Right ventricle myocardium superior (tissue), 1 donor: ENCODE data around the gene DPP6. TPM values are rescaled to one million over a fixed set of nuclear protein-coding genes. Genes with fewer than 3 reads are reported as not detected.
"Not testable (repeated sequence)": the region's sequence is repeated elsewhere in the genome, so short reads cannot be mapped to it uniquely, and the experiment has no call there.

ENCODE experiments used
- ATAC-seq: fragments of 200-7000 bp; cut with Tn5 transposase; one replicate; pipeline ENCODE4 v1.9.1; 2020; ENCODE audit warnings: mild to moderate bottlenecking; ENCODE audit not compliant: poor library complexity
- DNase-seq: peaks from one replicate; pipeline ENCODE4 v3.0.0-alpha.2; 2020
- intact Hi-C: fragments of 100-400 bp; cut with DNase I; formaldehyde crosslinking; loops from one replicate; pipeline ENCODE4 v1.11.2; 2022
- total RNA-seq: library from RNA; stranded (reverse); fragmentation: NEBNext Ultra II Directional; extraction: Animal tissue kit (Norgen Biotek cat#: 25700); gene quantifications from one replicate; pipeline ENCODE4 v1.2.1, GENCODE V29; 2021
- donor health status: DM: no; HTN: yes; CAD: no; lungs with severe emphysema.

The DPP6 gene
- total RNA-seq, 1 donor from 2014 or later: 0.19 TPM

DNA sequence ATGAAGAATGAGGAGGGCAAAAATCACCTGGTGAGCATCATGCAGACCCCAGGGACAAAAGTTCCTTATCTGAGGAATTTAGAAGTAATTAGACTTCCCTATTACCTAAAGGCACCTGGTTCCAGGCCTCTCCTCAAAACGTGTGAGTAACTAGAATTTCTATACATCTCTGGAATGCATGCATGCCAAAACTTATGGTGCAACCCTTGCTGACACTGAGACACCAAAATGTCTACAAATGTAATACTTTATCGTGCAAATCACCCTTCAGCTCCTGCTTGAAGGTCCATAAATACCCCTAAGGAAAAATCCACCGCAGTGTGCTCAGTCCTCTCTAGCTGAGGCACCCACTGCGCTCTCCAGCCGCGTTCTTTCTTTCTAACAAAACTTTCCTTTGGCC is 866.5 kb downstream of the DPP6 start:
- ATAC-seq: no peak
- intact Hi-C loops: no loop called here
- no peak for DNase-seq

DNA sequence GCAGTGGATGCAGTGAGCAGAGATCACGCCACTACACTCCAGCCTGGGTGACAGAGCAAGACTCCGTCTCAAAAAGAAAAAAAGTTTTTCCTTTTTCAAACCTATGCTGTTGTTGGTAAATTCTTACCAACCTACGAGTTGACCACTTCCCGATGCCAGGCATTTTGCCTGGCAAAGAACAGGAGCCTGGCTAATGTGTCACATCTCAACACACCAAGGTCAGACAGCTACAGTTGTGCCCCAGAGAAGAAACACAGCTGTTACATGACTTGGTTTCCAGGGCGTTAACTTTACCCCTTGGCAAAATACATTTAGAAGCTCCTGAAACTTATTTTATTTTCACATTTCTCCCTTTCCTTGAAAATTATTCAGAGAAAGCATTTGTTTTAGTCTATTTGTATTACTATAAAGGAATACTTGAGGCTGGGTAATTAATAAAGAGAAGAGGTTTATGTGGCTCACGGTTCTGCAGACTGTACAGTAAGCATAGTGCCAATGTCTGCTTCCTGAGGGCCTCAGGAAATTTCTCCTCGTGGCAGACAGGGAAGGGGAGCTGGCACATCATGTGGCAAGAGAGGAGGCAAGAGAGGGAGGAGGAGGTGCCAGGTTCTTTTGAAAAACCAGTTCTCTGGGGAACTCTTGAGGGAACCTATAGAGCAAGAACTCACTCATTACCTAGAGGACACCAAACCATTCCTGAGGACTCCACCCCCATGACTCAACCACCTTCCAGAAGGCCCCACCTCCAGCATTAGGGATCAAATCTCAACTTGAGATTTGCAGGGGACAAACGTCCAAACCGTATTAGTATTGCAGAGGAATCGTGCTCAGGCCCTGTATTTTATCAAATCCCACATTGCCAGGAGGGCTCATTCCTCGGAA is 867.4 kb downstream of the DPP6 start:
- no peak for ATAC-seq
- no peak for DNase-seq
- intact Hi-C loops: loop anchor here (10.0 kb wide), 1 partner anchor 275 kb away; no protein-coding TSS in a partner anchor

DNA sequence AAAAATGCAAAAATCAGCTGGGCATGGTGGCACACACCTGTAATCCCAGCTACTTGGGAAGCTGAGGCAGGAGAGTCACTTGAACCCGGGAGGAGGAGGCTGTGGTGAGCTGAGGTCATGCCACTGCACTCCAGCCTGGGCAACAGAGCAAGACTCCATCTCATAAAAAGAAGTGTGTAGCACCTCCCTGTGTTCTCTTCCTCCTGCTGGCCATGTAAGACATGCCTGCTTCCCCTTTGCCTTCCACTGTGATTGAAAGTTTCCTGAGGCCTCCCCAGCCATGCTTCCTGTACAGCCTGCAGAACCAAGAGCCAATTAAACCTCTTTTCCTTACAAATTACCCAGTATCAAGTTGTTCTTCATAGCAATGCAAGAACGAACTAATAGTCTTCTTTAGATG is 870.3 kb downstream of the DPP6 start:
- intact Hi-C loops: loop anchor here (10.0 kb wide), 1 partner anchor 272 kb away; no protein-coding TSS in a partner anchor
- not testable (repeated sequence) for ATAC-seq, DNase-seq

DNA sequence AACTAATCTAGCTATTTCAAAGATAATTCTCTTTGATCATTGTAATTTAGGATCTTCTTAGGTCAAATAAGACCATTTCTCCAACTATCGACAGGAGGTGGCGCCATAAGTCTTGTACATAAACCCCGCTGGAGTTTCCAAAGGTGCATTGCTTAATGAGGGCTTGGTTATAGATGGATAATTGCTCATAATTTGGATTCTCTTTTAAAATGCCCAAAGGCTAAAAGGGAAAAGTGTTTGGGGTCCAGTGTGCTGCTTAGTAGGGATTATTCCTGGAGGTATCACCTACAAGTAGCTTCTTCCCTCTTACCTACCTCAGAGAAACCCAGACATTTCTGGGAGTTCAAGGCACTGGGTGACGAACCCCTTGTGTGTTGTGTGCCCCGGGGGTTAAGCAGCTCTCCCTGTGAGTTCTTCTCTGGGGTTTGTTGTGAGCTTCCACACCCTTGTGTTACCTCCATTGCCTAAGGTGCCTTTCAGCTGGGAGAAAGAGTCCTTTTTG is 875.5 kb downstream of the DPP6 start:
- no peak for DNase-seq
- ATAC-seq: peak; percentile 94
- intact Hi-C loops: loop anchor here (2.0 to 10.0 kb wide), 2 partner anchors 267 to 417 kb away; no protein-coding TSS in a partner anchor

DNA sequence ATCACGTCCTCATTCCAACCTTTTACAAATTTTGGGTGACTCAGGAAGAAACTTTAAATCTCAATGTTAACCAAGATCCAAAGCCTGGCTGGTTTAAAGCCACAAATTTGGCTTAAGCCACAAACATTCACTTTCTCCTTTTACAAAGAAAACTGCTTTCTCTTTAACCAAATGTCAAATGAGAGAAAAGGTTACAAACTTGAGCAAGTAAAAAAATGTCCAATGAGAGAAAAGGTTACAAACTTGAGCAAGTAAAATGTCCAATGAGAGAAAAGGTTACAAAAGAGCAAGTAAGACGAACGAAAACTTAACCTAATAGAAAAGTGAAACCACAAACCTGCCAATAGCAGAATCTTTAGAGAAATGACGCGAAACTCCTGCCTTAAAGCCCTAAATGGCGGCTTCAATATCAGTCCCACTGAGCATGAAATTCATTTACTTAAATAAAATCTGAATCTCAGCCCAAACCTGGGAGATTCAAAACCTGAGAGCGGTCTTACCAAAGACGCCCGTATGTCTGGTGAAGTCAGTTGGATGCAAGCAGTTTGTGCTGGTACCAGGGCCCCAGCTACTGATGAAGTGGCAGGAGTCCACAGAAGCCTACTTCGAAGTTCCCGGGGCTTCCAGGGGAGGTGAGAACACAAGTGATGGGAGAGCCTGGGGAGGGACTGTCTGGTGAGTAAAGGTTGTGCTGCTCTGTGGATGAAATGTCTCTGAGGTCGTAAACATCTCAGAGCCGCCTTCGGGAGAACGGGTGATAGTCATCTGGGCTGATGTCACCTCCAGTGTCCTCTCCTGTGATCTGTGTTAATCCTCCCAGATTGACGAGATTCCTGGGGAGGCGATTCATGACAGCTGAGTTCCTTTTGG is 876.2 kb downstream of the DPP6 start:
- ATAC-seq: peak; percentile 89
- intact Hi-C loops: loop anchor here (10.0 kb wide), 1 partner anchor 266 kb away; no protein-coding TSS in a partner anchor
- DNase-seq: no peak

DNA sequence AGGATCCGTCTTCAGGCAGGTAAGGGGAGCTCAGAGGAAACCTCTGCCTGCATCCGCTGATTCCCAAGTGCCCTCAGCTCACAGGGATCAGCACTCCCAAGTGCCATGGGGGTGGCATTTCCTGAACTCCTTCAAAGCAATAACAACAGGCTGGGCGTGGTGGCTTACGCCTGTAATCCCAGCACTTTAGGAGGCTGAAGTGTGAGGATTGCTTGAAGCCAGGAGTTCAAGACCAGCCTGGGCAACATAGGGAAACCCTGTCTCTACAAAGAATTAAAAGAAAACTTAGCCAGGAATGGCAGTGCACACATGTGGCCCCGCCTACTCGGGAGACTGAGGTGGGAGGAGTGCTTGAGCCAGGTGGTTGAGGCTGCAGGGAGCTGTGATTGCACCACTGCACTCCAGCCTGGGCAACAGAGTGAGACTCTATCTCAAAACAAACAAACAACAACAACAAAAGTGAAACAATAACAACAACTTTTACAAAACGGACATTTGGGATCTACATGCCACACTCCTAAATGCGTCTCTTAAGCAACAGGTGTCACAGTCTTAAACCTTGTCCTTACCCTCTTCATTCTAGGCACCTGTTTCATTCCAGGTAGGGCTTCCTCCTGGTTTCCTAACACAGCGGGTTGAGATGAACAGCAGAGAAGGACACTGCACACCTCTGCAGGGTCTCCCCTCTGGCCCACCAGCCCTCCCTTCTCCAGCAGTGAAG is 877.0 kb downstream of the DPP6 start:
- intact Hi-C loops: loop anchor here (10.0 kb wide), 1 partner anchor 266 kb away; no protein-coding TSS in a partner anchor
- ATAC-seq (peak; percentile 12), DNase-seq (no peak)

DNA sequence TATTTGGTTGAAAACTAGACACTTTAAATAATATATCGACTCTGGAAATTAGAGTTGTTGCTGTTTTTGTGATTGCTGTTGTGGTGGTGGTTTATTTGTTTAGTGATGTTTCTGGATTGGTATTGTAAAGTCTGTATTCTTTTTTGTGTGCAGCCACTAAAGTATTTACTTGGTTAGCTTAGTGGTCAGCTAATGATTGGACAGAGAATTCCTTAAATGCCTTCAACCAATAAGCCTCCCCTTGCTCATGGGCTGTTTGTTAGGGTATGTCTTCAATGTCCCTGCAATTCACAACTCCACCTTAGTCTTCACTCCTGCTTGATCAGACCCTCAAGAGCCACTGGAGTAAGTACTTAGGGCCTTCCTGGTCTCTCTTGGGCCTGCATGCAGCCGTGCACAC is 879.7 kb downstream of the DPP6 start:
- DNase-seq (no peak), ATAC-seq (no peak)
- intact Hi-C loops: no loop called here

DNA sequence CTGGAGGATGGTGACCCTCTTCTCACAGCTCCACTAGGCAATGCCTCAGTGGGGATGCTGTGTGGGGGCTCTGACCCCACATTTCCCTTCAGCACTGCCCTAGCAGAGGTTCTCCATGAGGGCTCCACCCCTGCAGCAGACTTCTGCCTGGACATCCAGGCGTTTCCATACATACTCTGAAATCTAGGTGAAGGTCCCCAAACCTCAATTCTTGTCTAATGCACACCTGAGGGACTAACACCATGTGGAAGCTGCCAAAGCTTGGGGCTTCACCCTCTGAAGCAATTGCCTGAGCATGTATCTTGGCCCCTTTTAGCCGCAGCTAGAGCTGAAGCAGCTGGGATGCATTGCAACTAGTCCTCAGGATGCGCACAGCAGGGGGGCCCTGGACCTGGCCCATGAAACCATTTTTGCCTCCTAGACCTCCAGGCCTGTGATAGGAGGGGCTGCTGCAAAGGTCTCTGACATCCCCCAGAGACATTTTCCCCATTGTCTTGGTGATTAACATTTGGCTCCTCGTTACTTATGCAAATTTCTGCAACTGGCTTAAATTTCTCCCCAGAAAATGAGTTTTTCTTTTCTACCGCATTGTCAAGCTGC is 882.3 kb downstream of the DPP6 start:
- ATAC-seq, DNase-seq, intact Hi-C loops: not testable (repeated sequence)

DNA sequence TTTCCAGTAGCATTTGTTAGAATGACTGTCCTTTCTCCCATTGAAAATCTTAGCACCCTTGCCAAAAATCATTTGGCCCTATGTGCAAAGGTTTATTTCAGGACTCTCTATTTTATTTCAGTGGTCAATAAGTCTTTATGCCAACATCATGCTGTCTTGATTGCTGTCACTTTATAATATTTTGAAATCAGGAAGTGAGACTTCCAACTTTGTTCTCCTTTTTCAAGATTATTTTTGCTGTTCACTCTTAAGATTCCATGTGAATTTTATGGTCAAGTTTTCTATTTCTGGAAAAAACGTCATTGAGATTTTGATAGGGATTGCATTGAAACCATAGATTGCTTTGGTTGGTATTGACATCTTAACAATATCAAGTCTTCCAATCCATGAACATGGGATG is 885.6 kb downstream of the DPP6 start:
- DNase-seq: no peak
- intact Hi-C loops: no loop called here

DNA sequence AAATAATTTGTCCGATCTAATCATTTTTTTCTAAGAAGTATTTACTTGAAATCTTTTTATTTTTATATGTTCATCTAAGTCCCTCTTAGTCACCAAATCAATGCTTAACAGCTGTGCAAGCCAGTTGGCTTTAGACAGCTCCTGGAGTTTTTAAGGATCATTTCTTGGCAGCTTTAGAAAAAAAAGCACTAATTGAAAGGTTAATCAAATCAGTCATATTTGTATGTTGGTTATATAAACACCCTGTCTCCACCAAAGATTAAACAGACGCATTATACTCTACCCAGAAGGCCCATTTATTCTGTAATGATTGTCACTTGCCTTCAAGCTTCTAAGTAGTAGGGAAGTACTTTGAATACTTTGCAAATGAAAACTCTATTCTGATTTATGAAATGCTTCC is 890.5 kb downstream of the DPP6 start:
- ATAC-seq: no peak
- intact Hi-C loops: no loop called here
- no peak for DNase-seq

More for the DNA sequence above, 885.6 kb downstream of the DPP6 start:
- no peak for ATAC-seq
